ENCODE measurements around the gene SPDYE3.

Gene SPDYE3

GRCh38 chr7:100367251-100367620 is 59.7 kb downstream of the SPDYE3 start:
- DNase-seq (ENCODE audit: low read depth): no peak
- TF ChIP-seq MYC (IDR thresholded peaks at IDR 0.05; ENCODE audit: low read depth, low read length): 0 out of 2 replicates have a peak, but pooled peaks have one; percentile 15
- TF ChIP-seq, protein P1, sequence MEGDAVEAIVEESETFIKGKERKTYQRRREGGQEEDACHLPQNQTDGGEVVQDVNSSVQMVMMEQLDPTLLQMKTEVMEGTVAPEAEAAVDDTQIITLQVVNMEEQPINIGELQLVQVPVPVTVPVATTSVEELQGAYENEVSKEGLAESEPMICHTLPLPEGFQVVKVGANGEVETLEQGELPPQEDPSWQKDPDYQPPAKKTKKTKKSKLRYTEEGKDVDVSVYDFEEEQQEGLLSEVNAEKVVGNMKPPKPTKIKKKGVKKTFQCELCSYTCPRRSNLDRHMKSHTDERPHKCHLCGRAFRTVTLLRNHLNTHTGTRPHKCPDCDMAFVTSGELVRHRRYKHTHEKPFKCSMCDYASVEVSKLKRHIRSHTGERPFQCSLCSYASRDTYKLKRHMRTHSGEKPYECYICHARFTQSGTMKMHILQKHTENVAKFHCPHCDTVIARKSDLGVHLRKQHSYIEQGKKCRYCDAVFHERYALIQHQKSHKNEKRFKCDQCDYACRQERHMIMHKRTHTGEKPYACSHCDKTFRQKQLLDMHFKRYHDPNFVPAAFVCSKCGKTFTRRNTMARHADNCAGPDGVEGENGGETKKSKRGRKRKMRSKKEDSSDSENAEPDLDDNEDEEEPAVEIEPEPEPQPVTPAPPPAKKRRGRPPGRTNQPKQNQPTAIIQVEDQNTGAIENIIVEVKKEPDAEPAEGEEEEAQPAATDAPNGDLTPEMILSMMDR (IDR thresholded peaks at IDR 0.05; ENCODE audit: low read depth, low read length): no peak
- H3K4me3 ChIP-seq (ENCODE audit: low read depth, low read length): no peak overlapping the region

DNA sequence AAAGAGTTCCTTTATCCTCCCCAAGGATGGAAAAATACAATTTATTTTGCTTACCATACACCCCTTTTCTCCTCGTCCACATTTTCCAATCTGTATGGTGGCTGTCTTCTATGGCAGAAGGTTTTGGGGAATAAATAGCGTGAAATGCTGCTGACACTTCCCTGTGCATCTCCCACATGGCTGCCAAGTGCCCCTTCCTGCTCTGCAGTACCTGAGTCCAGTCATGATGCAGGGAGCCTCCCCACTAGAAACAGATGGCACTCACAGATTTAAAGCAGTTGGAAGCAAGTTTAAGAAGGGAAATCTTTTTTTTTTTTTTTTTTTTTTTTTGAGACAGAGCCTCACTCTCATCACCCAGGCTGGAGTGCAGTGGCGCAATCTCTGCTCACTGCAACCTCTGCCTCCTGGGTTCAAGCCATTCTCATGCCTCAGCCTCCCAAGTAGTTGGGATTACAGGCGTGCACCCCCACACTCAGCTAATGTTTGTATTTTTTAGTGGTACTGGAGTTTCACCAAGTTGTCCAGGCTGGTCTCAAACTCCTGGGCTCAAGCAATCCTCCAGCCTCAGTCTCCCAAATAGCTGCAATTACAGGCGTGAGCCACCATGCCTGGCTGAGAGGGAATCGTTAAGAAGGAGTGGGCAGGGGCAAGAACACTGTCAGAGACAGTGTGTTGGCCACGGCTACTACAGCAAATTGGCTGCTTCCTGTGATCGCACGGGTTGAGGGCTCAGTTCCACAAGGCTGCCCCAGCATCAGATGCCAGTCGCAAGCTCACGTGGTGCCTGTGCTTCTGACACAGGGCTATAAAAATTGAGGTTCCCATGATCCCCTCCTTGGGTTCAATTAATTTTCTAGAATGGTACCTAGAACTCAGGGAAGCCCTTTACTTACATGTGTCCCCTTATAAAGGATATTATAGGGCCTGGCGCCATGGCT is 60.4 kb downstream of the SPDYE3 start:
- DNase-seq (ENCODE audit: low read depth): peak; percentile 49
- TF ChIP-seq, protein P2, sequence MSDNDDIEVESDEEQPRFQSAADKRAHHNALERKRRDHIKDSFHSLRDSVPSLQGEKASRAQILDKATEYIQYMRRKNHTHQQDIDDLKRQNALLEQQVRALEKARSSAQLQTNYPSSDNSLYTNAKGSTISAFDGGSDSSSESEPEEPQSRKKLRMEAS (IDR thresholded peaks at IDR 0.05; ENCODE audit: low read depth, low read length): no peak
- TF ChIP-seq POLR2A (IDR thresholded peaks at IDR 0.05; ENCODE audit: extremely low read depth, insufficient read length): peak; percentile 4
- H3K4me3 ChIP-seq (ENCODE audit: low read depth, low read length): no peak overlapping the region

DNA sequence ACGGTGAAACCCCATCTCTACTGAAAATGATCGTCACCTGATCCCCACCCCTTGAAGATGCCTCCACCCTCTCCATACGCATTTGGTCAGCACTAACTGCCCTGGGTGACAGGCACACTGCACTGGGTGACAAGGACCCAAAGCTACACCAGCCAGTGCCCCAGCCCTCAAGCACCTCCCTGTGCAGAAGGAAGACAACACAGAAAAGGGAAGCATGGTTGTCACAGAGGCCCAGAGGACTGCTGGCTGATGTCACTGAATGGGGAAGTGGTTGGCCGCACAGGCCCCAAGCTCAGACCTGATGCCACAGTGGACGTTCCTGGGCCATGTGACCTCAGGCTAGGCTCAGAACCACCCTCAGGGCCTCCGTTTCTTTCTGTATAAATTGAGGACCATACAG is 61.6 kb downstream of the SPDYE3 start:
- no peak overlapping the region for H3K4me3 ChIP-seq (ENCODE audit: low read depth, low read length)
- DNase-seq (ENCODE audit: low read depth): peak; percentile 99
- TF ChIP-seq, protein P2 (IDR thresholded peaks at IDR 0.05; ENCODE audit: low read depth, low read length): peak; percentile 99
- TF ChIP-seq MYC (IDR thresholded peaks at IDR 0.05; ENCODE audit: low read depth, low read length) (peak; percentile 96), POLR2A (IDR thresholded peaks at IDR 0.05; ENCODE audit: extremely low read depth, insufficient read length) (peak; percentile 59)
- TF ChIP-seq, protein P1 (IDR thresholded peaks at IDR 0.05; ENCODE audit: low read depth, low read length): no peak

- no peak for DNase-seq (ENCODE audit: low read depth)
- no peak overlapping the region for H3K4me3 ChIP-seq (ENCODE audit: low read depth, low read length)
- TF ChIP-seq MYC (IDR thresholded peaks at IDR 0.05; ENCODE audit: low read depth, low read length) (no peak), POLR2A (IDR thresholded peaks at IDR 0.05; ENCODE audit: extremely low read depth, insufficient read length) (no peak)
- TF ChIP-seq, protein P2 (IDR thresholded peaks at IDR 0.05; ENCODE audit: low read depth, low read length): no peak
- TF ChIP-seq, protein P1 (IDR thresholded peaks at IDR 0.05; ENCODE audit: low read depth, low read length): no peak
Measured at GRCh38 chr7:100370303-100370702, 62.8 kb downstream of the SPDYE3 start.

GRCh38 chr7:100370746-100371145 is 63.2 kb downstream of the SPDYE3 start:
- DNase-seq (ENCODE audit: low read depth): no peak
- H3K4me3 ChIP-seq (ENCODE audit: low read depth, low read length): no peak overlapping the region
- no peak for TF ChIP-seq POLR2A (IDR thresholded peaks at IDR 0.05; ENCODE audit: extremely low read depth, insufficient read length)
- TF ChIP-seq MYC (IDR thresholded peaks at IDR 0.05; ENCODE audit: low read depth, low read length): no peak
- TF ChIP-seq, protein P1 (IDR thresholded peaks at IDR 0.05; ENCODE audit: low read depth, low read length): no peak
- TF ChIP-seq, protein P2 (IDR thresholded peaks at IDR 0.05; ENCODE audit: low read depth, low read length): no peak

- peak overlapping the region; percentile 26 for H3K4me3 ChIP-seq (ENCODE audit: low read depth, low read length)
- DNase-seq (ENCODE audit: low read depth): peak; percentile 51
- TF ChIP-seq, protein P1 (IDR thresholded peaks at IDR 0.05; ENCODE audit: low read depth, low read length): no peak
- TF ChIP-seq MYC (IDR thresholded peaks at IDR 0.05; ENCODE audit: low read depth, low read length) (peak; percentile 35; the same call in 1 of the 2 replicates), POLR2A (IDR thresholded peaks at IDR 0.05; ENCODE audit: extremely low read depth, insufficient read length) (peak; percentile 25)
- TF ChIP-seq, protein P2 (IDR thresholded peaks at IDR 0.05; ENCODE audit: low read depth, low read length): peak; percentile 66; the same call in 1 of the 2 replicates
Measured at GRCh38 chr7:100371561-100372171, 64.2 kb downstream of the SPDYE3 start.

Data from NB4 (cell line).